Activated CD8-positive, alpha-beta memory T cell treated with anti-CD3 and anti-CD28 coated beads for 4 hours (primary cell): ENCODE results near the gene TBC1D21.
"Not testable (repeated sequence)": the region's sequence is repeated elsewhere in the genome, so short reads cannot be mapped to it uniquely, and the experiment has no call there.

ENCODE experiments used
- DNase-seq, 2 donors: peaks; one replicate each; pipeline ENCODE4 v3.0.0-alpha.2; 2020; ENCODE audit warnings: low read depth in 2 of 2

Gene TBC1D21

GRCh38 chr15:73928971-73929627 lies 55.7 kb downstream of the TBC1D21 start:
- no peak for DNase-seq

- no peak for DNase-seq
Observed at GRCh38 chr15:73930371-73930770, 57.0 kb downstream of the TBC1D21 start.

GRCh38 chr15:73930790-73931281 lies 57.5 kb downstream of the TBC1D21 start:
- DNase-seq, result no peak

- DNase-seq, result no peak
Observed at GRCh38 chr15:73931441-73931840, 58.1 kb downstream of the TBC1D21 start.

GRCh38 chr15:73932381-73933191 lies 59.2 kb downstream of the TBC1D21 start:
- no peak for DNase-seq

- DNase-seq, result no peak
Observed at GRCh38 chr15:73934281-73934680, 60.9 kb downstream of the TBC1D21 start.

GRCh38 chr15:73935547-73935946 lies 62.2 kb downstream of the TBC1D21 start:
- DNase-seq, result no peak

GRCh38 chr15:73936181-73936580 lies 62.8 kb downstream of the TBC1D21 start:
- no peak for DNase-seq

- no peak for DNase-seq
Observed at GRCh38 chr15:73936588-73937290, 63.4 kb downstream of the TBC1D21 start.

GRCh38 chr15:73937296-73937695 lies 63.9 kb downstream of the TBC1D21 start:
- DNase-seq, result no peak

GRCh38 chr15:73937726-73938125 lies 64.4 kb downstream of the TBC1D21 start:
- DNase-seq, result no peak

GRCh38 chr15:73938516-73938915 lies 65.2 kb downstream of the TBC1D21 start:
- not testable (repeated sequence) for DNase-seq
